Superior temporal gyrus (tissue), 1 donor: Measurements from ENCODE around the gene CHN2.

Source experiments
- DNase-seq: peaks from one replicate; pipeline ENCODE4 v3.0.0-alpha.2; 2016; ENCODE audit errors: extremely low spot score

The CHN2 gene

GRCh38 chr7:29397398-29397797 is 202.8 kb downstream of the CHN2 start:
- DNase-seq: no peak

DNA sequence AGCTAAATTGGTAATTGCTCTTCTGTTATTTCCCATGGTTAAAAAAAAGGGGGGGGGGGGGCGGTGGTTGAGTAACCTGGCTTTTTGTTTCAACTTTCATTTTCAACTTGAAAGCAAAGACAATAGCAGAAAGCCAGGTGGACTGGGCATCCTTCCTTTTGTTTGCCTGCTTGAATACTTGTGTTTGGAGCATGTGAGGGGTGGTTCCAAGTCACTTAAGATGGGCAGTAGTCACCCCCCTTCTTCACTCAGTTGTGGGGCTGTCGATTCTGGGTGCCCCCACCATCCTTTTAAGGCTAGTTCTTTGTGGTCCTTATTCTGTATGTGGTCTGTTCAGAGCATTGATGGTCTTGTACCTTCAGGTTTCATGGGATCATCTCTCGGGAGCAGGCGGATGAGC is 203.4 kb downstream of the CHN2 start:
- no peak for DNase-seq

- no peak for DNase-seq
These were observed 205.9 kb downstream of the CHN2 start for GRCh38 chr7:29400437-29400836.

DNA sequence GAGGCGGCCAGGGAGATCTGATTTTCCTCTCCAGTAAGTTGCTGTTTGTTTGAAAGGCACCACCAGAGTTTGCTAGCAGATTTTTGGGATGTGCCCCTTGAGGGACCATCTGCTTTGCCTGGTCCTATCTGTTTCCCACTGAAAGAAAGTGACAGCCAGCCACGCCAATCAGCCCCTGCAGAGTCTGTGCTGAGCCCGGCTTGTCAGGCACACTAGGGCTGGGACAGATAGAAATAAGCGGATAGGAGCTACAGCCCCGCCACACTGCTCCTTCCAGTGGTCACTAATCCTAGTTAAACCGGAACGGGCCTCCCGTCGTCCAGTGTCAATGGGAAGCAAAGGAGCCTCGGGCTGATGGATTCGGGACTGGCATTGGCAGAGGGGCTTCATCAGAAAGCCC is 207.2 kb downstream of the CHN2 start:
- DNase-seq: no peak

DNA sequence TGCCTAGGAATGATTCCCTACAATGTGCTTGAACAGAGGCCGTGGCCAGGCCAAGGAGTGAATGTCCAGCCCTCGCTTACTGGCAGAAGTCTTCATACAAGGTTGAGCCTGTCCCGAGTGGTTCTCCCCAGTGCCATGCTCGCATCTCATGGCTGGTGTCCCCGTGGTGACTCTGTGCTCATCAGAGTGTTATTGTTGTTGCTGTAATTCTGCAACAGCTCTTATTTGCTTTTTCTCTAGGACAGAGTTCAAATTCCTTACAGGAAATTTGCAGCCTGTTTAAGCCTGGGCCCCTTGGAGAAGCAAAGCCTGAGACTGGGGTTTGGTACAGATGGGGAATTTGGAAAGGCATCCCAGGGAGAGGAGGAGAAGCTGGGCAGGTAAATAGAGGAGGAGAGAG is 211.3 kb downstream of the CHN2 start:
- no peak for DNase-seq

GRCh38 chr7:29406366-29406765 is 211.8 kb downstream of the CHN2 start:
- DNase-seq: no peak

- DNase-seq: peak; percentile 98
These were observed 214.3 kb downstream of the CHN2 start for GRCh38 chr7:29408841-29409243.

DNA sequence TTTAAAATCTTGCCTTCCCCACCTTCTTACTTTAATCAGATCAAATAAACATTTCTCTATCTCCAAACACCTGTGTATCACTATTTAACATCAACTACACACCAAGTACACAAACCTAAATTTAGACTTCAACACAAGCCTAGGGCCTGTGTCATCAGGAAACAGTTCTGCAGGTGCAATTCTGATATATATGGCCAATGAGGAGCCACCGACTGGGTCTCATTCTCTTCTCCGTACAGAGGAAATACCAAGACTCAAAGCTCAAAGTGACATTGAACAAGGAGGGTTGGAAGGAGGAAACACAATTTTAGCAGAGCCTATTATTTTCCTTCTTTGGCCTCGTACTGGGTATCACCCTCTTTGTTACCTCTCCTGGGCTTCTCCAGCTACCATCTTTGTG is 216.4 kb downstream of the CHN2 start:
- no peak for DNase-seq

- DNase-seq: no peak
These were observed 218.3 kb downstream of the CHN2 start for GRCh38 chr7:29412912-29413311.

DNA sequence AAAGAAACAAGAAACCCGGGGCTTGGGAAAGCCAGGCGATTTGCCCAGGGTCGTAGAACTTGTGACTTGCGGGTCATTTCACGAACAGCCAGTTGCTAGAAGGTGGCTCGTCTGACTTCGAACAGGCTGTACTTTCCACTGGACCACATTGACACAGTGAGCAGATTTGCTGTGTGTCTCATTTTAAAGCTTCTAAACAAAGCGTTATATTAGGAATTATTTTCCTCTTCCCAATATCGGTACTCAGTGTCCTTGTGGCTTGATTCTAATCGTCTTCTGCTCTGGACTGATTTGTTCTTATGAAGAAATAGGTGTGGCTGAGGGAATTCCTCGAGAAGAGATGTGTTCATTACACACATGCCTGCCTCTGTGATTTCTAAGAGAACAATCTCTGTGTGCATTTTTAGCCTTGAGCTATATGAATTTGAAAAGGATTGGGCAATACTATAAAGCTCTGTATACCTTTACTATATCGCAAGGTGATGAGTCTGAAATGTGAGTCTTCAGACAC is 219.1 kb downstream of the CHN2 start:
- DNase-seq: no peak

DNA sequence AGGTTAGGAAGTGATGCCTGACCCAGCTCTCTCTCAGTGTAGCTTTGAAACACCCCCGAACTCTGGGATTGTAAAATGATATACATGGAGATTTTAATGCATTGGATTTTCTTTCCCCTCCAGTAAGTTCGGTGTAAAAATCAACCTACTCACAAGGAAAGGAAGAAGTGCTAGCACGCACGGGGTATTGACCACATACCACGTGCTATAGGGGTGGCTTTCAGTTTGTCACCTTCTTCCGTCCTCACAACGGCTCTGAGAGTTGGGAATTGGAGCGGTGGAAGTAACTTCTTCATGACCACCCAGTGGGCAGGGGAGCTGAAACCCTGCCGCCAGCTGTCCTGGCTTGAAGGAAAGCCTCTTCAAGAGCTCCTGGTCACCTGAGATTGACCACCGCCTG is 219.6 kb downstream of the CHN2 start:
- DNase-seq: no peak

DNA sequence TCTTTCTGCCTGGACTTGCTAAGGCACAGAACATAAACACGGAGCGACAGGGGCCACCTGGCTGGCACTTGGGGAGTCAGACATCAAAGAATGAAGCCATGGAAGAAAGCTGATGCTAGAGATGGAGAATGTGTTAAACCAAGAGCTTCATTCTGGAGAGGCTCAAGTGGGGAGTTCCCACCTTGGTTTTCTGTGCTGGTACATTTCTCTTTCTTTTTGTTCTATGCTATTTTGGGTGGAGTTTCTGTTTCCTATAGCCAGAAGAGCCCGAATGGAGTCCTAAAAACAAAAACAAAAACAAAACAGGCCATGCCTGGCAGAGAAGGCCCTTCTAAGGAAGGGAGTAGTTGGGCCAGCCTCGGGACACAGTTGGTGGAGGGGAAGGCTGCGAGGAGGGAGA is 220.6 kb downstream of the CHN2 start:
- DNase-seq: no peak

DNA sequence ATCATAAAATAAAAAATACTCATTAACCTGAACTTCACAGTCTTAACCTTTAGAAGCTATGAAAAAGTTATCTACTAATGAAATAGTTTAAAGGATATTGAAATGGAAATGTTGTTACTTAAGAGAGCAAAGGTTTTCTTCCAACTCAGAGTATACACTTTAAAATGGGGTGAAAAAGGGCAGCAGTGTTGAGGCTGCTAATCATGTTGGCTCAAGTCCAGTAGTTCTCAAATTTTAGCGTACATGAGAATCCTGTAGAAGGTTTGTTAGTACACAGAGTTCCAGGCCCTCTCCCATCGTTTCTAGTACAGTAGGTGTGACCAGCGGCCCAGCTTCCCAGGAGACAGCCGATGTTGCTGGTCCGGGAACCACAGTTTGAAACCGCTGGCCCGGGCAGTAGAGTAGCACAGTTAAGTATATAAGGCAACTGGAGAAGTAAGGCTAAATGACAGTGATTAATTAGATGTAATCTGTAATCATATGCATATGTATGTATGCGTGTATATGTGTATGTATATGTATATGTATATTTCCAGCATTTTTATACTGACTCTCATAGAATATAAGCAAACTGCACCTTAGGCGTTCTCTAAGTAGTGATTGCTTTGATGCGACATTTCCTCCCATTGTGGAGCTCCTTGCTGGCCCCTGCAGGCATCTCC is 221.8 kb downstream of the CHN2 start:
- DNase-seq: no peak

DNA sequence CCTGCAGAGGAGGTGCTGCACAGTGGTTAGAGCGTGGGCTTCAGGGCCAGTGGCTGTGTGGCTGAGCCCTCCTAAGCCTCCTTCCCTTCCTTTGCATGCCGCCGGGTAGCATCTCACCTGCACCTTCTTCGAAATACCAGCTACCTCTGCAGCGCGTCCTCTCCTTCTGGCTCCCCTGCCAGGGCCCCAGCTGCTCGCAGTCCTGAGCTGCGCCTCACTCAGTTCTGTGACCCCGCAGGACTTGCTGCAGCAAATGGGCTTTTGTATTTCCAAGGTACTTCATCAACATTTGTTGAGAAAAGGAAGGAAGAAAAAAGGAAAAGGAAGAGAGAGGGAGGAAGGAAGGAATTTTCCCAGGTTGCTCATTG is 222.3 kb downstream of the CHN2 start:
- DNase-seq: no peak

DNA sequence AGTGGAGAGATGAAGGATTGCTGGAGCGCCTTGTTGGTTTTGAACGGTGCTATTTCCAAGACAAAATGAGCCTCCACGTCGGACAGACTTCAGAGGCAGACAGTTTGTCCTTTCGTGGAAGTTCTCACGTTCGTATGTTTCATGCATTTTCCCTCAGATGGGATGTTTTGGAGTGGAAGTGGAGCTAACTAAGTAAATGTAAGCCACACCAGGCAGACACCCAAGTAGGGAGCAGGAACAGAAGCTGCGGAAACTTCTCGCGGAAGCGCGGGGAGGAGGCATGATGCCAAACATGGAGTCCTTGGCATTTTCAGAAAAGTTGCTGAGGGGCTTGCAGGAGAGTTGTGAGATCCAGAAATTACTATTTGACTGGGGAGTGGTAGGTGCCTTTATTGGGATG is 223.5 kb downstream of the CHN2 start:
- no peak for DNase-seq

GRCh38 chr7:29418651-29419050 is 224.1 kb downstream of the CHN2 start:
- no peak for DNase-seq

DNA sequence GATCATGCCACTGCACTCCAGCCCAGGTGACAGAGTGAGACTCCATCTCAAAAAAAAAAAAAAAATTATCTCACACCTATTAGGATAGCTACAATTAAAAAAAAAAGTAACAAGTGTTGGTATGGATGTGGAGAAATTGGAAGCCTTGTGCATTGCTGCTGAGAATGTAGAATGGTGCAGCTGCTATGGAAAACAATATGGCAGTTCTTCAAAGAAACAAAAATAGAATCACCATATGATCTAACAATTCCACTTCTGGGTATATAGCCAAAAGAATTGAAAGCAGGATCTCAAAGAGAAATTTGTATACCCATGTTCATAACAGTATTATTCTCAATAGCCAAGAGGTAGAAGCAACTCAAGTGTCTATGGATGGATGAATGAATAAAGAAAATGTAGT is 225.4 kb downstream of the CHN2 start:
- DNase-seq: no peak

DNA sequence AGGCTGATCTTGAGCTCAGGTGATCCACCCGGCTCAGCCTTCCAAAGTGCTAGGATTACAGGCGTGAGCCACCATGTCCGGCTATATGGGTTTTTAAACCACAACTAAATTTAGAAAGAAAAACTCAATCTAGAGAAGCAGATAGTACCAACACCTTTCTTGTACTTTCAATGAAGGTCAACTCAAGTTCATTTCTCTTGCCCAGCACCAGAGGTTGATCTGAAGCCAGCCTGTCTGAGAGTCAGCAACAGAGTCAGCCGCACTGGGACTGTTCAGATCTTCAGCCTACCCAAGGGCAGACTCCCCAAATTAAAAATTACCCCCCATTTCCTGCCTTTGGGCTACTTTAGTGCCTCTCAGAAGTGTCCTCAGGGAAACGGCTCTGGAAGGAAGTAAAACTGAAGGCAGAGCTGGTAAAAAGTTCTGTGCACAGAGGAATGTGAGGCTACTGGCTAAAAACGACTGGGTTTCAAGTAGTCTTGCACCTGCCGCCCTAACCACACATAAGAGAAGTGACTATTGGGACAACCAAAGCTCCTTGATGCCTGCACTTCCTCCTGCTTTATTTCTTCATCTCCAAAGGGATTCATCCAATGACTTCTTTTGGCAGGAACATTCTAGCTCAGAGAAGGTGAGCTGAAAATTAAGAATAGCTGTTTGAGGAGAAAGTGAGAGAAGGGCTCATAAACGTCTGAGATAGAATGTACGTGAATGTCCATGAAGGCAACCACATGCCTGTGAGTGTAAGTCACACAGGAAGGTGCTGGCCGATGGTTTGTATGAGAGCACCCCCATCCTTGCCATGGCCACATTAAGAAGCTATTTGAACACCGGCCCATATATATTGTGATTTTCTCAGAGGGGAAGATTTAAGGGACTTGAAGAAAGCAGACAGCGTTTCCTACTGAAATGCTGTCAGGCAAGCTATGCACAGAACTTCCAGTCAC is 226.7 kb downstream of the CHN2 start:
- DNase-seq: no peak

DNA sequence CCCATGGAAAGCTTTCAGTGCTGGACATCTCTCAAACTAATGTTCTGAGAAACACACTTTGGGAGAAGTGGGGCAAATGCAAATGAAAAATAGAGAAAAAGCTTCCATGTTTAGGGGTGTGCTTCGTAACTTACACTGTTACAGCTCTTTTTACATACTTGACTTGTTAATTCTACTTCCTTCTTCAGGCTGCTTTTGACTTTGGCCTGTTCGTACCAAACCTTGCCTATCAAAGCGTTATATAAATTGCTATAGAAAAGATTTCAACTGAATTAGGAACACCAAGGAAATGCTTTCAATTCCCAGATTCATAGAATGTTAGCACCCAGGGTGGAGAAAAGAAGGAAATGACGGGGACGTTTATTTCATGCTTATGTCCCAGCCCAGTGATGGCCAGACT is 228.3 kb downstream of the CHN2 start:
- no peak for DNase-seq

DNA sequence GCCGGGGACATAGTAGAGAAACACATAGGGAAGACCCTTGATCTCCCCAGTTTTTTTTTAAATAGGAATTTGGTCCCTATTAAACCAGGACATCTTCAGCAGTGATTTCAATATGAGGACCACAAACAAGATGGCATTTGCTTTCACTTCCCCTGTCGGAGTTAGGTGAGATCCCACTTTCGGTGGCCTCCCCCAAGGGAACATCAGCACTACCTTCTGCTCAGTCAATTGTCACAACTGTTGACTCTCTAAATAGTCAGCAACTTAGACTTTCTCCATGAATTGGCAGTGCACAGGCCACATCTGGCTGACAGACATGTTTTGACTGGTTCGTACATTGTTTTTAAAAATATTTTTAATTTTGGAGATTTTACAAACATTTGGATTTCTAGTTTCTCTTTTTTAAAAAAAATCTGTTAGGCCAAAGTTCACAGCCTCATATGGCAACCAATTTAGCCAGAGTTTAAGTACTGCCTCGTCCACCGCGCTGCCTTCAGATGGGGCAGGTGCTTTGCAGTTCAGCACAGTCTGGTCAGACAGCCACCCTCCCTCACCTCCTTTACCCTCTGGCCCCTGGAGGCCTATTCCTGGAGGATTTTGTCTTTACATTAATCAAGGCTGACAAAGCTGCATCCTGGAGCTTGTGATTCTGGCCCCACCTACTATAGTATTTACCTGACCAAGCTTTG is 229.9 kb downstream of the CHN2 start:
- no peak for DNase-seq

DNA sequence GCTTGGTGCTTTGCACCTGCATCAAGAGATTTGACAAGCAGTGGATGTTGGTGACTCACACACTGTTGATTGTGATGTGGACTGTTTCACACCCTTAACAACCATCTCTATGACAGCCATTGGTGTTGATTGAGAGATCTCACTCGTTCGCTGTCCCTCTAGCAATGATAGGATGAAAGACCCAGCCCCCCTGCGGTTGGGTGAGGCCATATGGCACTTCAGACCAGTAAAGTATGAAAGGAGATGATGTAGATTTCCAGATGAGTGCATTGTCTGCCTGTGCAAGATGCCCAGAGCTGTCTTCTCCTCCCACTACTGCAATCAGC is 230.4 kb downstream of the CHN2 start:
- DNase-seq: no peak

DNA sequence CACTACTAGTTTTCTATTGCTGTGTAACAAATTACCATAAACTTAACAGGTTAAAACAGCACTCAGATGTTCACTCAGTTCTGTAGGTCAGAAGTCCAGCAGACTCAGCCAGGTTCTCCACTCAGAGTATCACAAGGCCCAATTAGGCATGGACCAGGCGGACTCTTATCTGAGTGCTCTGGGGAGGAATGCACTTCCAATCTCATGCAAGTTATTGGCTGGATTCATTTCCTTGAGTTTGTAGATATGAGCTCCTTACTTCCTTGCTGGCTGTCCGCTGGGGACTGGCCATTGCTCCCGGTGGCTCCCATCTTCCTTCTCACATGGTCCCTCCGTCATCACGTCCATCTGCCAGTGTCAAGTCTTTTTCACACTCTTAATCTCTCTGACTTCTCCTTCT is 232.0 kb downstream of the CHN2 start:
- DNase-seq: no peak

- no peak for DNase-seq
These were observed 234.8 kb downstream of the CHN2 start for GRCh38 chr7:29429401-29429800.
